Omental fat pad (tissue), 4 donors: Measurements from ENCODE around the gene SLC22A8. TPM values are rescaled to one million over a fixed set of nuclear protein-coding genes. Genes with fewer than 3 reads are reported as not detected.

Experiments used
- ATAC-seq: fragments of 150-250 bp; one replicate; pipeline ENCODE4 v1.9.1; 2016; ENCODE audit warnings: mild to moderate bottlenecking, moderate library complexity; ENCODE audit not compliant: low FRiP score
- DNase-seq: peaks from one replicate; pipeline ENCODE4 v3.0.0-alpha.2; 2019; ENCODE audit warnings: low spot score
- CTCF ChIP-seq, 3 donors: fragments of 450-650 bp; IDR thresholded peaks; one replicate each; pipeline ENCODE4 v1.5.1; 2016 to 2017; ENCODE audit warnings: antibody characterized with exemption in 3 of 3, mild to moderate bottlenecking in 3 of 3, moderate library complexity in 2 of 3
- total RNA-seq, 4 donors: library from RNA; depleted of rRNA; stranded (reverse); fragments of >200 nt; gene quantifications; one replicate each; pipeline ENCODE4 v1.1.0, GENCODE V29; 2016

The SLC22A8 gene
- total RNA-seq, 4 donors from 2014 or later: not detected

- no peak for TF ChIP-seq CTCF (IDR thresholded peaks at IDR 0.05)
- DNase-seq: no peak
- ATAC-seq: no peak
Measured at GRCh38 chr11:63010934-63011439, 4.7 kb downstream of the SLC22A8 start.

- TF ChIP-seq CTCF (IDR thresholded peaks at IDR 0.05): no peak
- DNase-seq: no peak
- ATAC-seq: no peak
Measured at GRCh38 chr11:63007920-63008319, 7.7 kb downstream of the SLC22A8 start.

- ATAC-seq: no peak
- no peak for DNase-seq
- TF ChIP-seq CTCF (IDR thresholded peaks at IDR 0.05): no peak
Measured at GRCh38 chr11:63001456-63001855, 14.2 kb downstream of the SLC22A8 start.

GRCh38 chr11:62999649-63000048 lies 16.0 kb downstream of the SLC22A8 start:
- TF ChIP-seq CTCF (IDR thresholded peaks at IDR 0.05): no peak
- no peak for ATAC-seq
- DNase-seq: no peak

GRCh38 chr11:62999156-62999555 lies 16.5 kb downstream of the SLC22A8 start:
- DNase-seq (no peak), ATAC-seq (no peak)
- TF ChIP-seq CTCF (IDR thresholded peaks at IDR 0.05): no peak

- no peak for TF ChIP-seq CTCF (IDR thresholded peaks at IDR 0.05)
- DNase-seq (no peak), ATAC-seq (no peak)
Measured at GRCh38 chr11:62996271-62996670, 19.4 kb downstream of the SLC22A8 start.

GRCh38 chr11:62994775-62995174 lies 20.9 kb downstream of the SLC22A8 start:
- TF ChIP-seq CTCF (IDR thresholded peaks at IDR 0.05): no peak
- DNase-seq (no peak), ATAC-seq (no peak)
